LNCAP (cell line): ENCODE data around the gene YTHDF1.

Experiments used
- TF ChIP-seq, protein P1 (sequence below): fragments of 450-650 bp; IDR thresholded peaks from 2 replicates; pipeline ENCODE4 v1.5.1; 2017; ENCODE audit warnings: mild to moderate bottlenecking

YTHDF1 gene

DNA sequence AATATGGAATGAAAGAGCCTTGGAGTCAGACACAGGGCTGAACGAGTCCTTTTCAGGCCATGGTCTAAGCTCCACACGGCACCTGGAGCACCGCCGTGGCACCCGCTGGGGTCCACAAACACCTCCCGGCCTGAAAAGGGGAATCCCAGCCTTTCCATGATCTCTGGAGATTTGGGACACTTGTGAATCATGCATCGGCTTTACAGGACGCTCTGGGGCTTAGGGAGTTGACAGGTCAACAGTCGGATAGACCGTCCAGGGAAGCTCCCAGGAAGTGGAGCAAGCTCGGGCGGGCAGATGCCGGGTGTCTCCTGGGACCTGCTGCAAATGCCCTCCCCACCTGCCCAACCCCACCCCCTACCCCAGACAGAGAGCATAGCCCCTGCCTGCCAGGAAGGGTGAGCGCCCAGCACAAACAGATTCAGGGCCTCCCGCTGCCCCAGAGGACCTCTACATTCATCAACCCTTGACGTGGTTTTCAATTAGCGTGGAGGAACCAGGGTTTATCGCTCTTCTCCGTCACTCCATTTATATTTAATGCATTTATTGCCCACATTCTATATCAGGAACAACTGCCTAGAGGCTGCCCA lies 53.6 kb downstream of the YTHDF1 start:
- TF ChIP-seq, protein P1, sequence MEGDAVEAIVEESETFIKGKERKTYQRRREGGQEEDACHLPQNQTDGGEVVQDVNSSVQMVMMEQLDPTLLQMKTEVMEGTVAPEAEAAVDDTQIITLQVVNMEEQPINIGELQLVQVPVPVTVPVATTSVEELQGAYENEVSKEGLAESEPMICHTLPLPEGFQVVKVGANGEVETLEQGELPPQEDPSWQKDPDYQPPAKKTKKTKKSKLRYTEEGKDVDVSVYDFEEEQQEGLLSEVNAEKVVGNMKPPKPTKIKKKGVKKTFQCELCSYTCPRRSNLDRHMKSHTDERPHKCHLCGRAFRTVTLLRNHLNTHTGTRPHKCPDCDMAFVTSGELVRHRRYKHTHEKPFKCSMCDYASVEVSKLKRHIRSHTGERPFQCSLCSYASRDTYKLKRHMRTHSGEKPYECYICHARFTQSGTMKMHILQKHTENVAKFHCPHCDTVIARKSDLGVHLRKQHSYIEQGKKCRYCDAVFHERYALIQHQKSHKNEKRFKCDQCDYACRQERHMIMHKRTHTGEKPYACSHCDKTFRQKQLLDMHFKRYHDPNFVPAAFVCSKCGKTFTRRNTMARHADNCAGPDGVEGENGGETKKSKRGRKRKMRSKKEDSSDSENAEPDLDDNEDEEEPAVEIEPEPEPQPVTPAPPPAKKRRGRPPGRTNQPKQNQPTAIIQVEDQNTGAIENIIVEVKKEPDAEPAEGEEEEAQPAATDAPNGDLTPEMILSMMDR: no peak

DNA sequence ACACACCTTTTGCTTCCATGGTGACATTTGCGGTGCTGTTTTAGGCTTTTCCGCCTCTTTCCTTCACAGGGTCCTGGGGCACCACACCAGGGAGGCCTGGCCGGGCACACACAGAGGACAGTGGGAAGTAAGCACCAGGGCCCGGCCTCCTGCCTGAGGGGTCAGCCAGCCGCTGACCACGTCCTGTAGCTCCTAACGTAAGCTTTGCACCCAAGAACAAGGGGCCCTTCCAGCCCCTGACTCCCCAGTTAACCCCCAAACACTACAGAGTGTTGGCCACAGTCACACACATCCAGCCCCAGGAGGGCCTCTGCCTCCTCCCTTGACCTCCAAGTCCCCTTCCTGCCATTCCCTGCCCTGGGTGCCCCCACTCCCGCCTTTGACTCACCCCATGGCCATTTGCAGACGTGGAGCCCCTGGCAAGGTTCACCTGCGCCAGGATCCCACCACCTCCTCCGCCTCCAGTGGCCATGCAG lies 54.7 kb downstream of the YTHDF1 start:
- TF ChIP-seq, protein P1: no peak

DNA sequence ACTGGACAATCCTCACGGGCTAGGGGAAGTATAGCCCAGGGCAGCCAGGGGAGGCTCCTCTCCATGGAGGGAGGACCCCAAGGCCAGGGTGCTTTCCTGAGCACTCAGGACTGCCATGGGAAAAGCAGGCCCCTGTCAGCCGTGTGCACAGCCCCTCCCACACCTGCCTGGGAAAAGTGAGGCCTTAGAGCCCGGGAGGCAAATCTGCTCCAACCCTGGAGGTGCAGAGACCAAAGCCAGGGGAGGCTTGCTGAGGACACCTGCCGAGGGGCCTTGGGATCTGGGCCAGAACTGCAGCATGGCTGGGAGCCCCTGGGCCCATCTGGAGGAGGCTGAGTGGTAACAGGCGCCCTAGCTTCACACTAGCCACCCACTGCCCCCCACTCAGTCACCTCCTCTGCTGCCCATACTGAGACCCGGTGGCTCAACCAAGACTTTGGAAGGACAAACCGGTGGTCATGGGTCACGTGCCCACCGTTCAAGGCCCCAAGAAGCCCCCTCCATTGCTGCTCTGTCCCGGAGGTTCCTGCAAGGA lies 55.2 kb downstream of the YTHDF1 start:
- TF ChIP-seq, protein P1: no peak

DNA sequence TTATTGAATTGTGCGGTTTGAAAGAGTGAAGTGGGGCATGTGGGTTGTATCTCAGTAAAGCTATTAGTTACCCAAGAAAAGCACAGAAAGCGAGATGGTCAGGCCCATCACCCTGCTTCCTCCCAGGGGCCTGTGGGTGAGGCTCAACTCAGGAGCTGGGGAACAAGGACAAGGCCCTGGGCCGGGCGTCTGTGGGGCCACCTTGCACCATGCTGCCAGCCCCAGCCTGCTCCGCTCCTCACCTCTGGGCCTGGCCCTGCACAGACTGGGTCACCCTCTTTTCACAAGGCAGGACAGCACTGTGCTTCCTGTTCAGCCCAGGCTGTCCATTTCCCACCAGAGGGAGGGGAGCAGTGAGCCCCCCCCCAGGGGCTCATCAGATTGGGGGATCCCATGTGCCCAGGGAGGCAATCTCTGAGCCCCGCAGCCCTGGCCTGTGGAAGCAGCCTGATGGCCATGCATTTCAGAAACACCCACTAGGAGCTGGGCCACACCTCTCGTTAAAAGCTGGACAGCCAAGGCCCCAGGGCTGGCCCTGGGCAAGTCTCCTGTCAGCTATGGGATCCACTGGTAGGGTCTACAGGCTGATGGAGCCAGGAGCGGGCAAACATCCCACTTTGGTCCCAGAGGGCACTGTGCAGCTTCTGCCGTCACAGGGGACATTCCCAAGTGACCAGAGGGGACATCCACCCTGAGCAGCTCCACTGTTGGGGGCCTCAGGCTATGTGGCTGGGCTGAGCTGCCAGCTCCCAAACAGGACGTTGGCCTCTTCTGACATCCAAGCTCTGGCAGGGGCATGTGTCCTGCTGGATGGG lies 55.9 kb downstream of the YTHDF1 start:
- TF ChIP-seq, protein P1: no peak

DNA sequence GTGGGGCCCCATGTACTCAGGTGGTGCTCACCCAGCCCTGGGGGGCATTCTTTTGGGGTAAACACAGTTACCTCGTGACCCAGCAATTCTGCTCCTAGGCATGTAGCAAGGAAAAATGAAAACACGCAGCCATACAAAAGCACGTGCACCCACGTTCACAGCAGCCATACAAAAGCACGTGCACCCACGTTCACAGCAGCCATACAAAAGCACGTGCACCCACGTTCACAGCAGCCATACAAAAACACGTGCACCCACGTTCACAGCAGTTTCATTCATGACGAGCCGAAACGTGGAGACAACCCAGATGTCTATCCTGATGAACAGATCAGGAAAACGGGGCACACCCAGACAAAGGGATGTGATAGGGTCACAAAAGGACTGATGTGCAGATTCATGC lies 57.1 kb downstream of the YTHDF1 start:
- TF ChIP-seq, protein P1: no peak

DNA sequence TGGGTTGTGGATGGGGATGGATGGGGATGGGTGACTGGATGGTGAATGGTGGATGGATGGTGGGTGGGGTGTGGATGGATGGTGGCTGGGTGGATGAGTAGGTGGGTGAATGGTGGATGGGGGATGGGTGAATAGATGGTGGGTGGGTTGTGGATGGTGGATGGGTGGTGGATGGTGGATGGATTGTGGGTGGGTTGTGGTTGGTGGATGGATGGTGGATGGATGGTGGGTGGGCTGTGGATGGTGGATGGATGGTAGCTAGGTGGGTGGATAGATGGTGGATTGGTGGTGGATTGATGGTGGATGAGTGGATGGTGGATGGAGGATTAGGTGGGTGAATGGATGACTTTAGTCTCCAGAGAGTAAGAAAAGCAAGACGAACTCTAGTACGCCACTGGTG lies 57.6 kb downstream of the YTHDF1 start:
- TF ChIP-seq, protein P1: no peak

DNA sequence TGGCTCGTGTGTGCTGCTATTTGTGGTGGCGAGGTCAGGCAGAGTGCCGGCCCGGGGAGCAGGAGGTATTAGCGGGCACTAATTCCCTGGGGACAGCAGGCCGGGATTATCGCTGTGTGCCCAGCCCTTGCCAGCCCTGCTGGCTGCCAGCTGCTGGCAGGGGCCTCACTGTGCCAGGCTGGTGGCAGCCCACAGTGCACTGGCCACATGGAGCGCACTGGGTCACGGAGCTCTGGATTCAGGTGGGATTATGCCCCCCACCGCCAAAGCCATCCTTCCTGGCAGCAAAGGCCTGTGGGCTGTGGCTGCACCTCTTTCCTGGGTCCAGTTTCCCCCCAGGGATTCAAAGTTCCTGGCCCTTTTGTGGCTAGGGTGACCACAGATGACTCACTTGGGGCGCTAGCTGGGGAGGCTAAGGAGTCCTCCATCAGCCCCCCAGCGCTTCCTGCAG lies 59.7 kb downstream of the YTHDF1 start:
- TF ChIP-seq, protein P1: no peak
